Activated naive CD8-positive, alpha-beta T cell treated with anti-CD3 and anti-CD28 coated beads, Interleukin-2, amount 50 U/mL, for 24 hours (primary cell): ENCODE results near the gene KIF3A.

Source experiments
- ATAC-seq: fragments of 150-1000 bp; cut with Tn5 transposase; one replicate; pipeline ENCODE4 v1.10.0; 2021
- DNase-seq: peaks from one replicate; pipeline ENCODE4 v3.0.0; 2021
- H3K27ac Mint-ChIP-seq: one replicate; pipeline ENCODE4 v1.8.0; 2021; ENCODE audit warnings: mild to moderate bottlenecking, mixed read lengths
- H3K27me3 Mint-ChIP-seq: one replicate; pipeline ENCODE4 v1.8.0; 2021; ENCODE audit warnings: mixed read lengths
- H3K36me3 Mint-ChIP-seq: one replicate; pipeline ENCODE4 v1.8.0; 2021; ENCODE audit warnings: low read depth, mixed read lengths
- H3K4me1 Mint-ChIP-seq: one replicate; pipeline ENCODE4 v1.8.0; 2021; ENCODE audit warnings: mixed read lengths
- H3K4me3 Mint-ChIP-seq: one replicate; pipeline ENCODE4 v1.8.0; 2021; ENCODE audit warnings: mild to moderate bottlenecking, moderate library complexity, mixed read lengths
- H3K9me3 Mint-ChIP-seq: one replicate; pipeline ENCODE4 v1.8.0; 2021; ENCODE audit warnings: mixed read lengths

Gene KIF3A

DNA sequence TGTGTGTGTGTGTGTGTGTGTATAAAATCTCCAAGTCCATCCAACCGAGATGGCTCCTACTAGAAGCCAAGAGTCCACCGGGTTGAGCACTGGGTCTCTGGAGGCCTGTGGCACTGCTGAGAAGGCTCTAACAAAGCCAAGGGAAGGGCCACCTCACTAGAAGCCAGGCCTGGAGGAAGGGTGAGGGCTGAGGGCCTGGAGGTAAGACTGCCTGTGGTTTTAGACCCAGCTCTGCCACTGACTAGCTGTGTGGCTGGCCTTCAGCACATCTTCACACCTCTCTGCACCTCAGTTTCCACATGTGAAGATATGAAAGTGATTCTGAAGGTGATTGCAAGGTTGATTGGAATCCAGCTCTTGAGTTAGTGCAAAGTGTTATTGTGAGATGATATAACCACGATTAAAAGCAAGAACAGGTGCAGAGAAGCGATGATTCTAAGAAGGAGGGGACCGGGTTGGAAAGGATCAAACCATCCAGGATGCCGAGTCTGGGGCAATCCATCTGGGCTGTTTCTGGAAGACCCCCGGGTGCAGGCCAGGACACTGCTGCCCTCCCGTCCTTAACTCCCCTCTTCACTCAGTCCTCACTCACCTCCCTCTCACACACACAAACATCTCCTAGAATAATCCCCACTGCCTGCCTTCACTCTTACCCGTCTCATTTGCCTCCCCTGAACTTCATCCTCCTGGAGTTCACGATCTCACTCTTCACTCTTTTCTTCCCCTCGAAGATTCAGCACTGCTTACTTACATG is 61.2 kb downstream of the KIF3A start:
- Mint-ChIP-seq H3K4me3 (no peak overlapping the region), H3K9me3 (no peaks in the 10 kb centered on the region), H3K27me3 (peaks cover 2% of the 10 kb centered on the region), H3K4me1 (peaks cover 29% of the 10 kb centered on the region), H3K27ac (no peak overlapping the region), H3K36me3 (no peaks in the 10 kb centered on the region)
- no peak for ATAC-seq
- DNase-seq = no peak

DNA sequence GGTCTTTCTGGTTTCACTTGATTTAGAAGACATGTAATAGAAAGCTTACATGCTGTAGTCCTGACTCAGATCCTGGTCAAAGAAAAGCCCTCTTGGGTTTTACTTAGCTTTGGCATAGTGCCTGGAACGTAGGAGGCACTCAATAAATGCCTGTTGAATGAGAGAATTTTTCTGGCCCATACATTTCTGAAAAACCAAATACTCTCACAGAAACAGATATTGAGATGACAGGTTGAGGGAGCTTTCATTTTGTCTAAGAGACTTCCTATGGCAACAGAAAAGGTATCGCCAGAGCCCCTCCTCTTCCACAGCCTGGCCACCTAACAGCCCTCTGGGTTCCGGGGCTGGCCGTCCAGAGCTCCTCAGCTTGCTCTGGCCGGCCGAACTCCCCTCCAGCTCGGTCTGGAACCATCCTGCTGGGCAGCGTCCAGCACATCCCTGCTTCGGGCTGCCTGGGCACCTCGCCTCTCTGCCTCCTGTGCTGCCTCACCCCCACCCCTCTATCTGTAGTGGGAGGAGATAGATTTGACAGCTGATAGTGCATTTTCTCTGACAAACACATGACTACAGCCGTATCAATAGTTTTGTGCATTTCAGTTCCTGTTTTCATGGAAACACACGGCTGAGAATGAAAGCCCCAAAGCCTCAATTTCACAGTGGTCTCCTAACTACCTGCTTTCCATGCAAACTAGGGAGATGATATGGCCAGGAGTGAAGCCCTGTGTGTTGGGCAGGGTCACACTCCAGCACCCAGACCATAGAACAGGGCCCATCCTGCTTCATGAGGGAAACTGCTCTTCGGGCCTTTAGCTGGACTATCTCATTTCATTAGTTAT is 62.5 kb downstream of the KIF3A start:
- peaks cover 29% of the 10 kb centered on the region for H3K4me1 Mint-ChIP-seq
- peak overlapping the region; percentile 47 for H3K4me3 Mint-ChIP-seq
- ATAC-seq (peak; percentile 48), DNase-seq (no peak)
- H3K9me3 Mint-ChIP-seq = no peaks in the 10 kb centered on the region
- H3K36me3 Mint-ChIP-seq = no peaks in the 10 kb centered on the region
- peak overlapping the region; percentile 56 for H3K27ac Mint-ChIP-seq
- peaks cover 2% of the 10 kb centered on the region for H3K27me3 Mint-ChIP-seq

DNA sequence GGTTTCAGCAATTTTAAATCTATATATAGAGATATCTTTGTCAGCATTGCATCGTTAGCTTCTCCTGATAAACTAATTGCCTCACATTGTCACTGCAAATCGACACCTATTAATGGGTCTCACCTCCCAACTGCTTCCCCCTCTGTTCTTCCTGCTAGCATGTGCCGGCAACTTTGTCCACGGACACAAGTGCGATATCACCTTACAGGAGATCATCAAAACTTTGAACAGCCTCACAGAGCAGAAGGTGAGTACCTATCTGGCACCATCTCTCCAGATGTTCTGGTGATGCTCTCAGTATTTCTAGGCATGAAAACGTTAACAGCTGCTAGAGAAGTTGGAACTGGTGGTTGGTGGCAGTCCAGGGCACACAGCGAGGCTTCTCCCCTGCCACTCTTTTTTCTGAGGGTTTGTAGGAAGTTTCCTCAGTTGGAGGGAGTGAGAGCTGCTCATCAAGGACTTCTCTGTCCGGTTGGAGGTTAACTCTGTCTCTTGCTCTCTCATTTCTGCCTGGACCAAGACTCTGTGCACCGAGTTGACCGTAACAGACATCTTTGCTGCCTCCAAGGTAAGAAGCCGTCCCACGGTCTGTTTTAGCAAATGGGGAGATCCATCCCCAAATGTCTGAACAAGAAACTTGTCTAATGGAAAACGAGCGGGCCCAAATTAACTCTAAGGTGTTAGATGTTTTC is 63.3 kb downstream of the KIF3A start, which contains the start of gene IL4:
Gene IL4, plus strand, starts transcription at position 51 of the 692 bp plus-strand sequence. Its CDS starts 62 bp downstream, at position 113.
- Mint-ChIP-seq H3K27ac (peak within 1 kb of the TSS; percentile 56), H3K36me3 (no peaks in the 10 kb centered on the region), H3K27me3 (peaks cover 2% of the 10 kb centered on the region), H3K4me1 (peaks cover 29% of the 10 kb centered on the region), H3K4me3 (peak within 1 kb of the TSS; percentile 47), H3K9me3 (no peaks in the 10 kb centered on the region)
- DNase-seq (no peak), ATAC-seq (no peak)

DNA sequence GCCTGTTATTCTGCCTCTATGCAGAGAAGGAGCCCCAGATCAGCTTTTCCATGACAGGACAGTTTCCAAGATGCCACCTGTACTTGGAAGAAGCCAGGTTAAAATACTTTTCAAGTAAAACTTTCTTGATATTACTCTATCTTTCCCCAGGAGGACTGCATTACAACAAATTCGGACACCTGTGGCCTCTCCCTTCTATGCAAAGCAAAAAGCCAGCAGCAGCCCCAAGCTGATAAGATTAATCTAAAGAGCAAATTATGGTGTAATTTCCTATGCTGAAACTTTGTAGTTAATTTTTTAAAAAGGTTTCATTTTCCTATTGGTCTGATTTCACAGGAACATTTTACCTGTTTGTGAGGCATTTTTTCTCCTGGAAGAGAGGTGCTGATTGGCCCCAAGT is 63.9 kb downstream of the KIF3A start:
- Mint-ChIP-seq H3K4me3 (no peak overlapping the region), H3K4me1 (peaks cover 29% of the 10 kb centered on the region), H3K9me3 (no peaks in the 10 kb centered on the region), H3K27me3 (peaks cover 2% of the 10 kb centered on the region), H3K27ac (peak overlapping the region; percentile 26), H3K36me3 (no peaks in the 10 kb centered on the region)
- no peak for ATAC-seq
- DNase-seq = no peak

DNA sequence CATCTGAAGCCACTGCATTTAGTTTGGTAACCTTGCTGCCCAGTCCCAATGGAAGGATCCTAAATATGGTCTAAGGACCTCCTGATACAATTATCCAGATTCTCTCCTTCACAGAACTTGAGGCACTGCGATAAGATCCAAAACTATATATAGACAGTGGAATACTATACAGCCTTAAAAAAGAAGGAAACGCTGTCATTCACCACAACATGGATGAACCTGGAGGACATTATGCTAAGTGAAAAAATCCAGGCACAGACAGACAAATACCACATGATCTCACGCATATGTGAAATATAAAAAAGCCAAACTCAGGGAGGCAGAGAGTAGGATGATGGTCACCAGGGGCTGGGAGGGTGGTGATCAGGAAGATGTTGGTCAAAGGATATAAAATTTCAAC is 66.3 kb downstream of the KIF3A start:
- ATAC-seq = no peak
- no peak overlapping the region for H3K4me3 Mint-ChIP-seq
- peaks cover 27% of the 10 kb centered on the region for H3K4me1 Mint-ChIP-seq
- no peaks in the 10 kb centered on the region for H3K27me3 Mint-ChIP-seq
- H3K27ac Mint-ChIP-seq = no peak overlapping the region
- no peaks in the 10 kb centered on the region for H3K36me3 Mint-ChIP-seq
- DNase-seq = no peak
- no peaks in the 10 kb centered on the region for H3K9me3 Mint-ChIP-seq

DNA sequence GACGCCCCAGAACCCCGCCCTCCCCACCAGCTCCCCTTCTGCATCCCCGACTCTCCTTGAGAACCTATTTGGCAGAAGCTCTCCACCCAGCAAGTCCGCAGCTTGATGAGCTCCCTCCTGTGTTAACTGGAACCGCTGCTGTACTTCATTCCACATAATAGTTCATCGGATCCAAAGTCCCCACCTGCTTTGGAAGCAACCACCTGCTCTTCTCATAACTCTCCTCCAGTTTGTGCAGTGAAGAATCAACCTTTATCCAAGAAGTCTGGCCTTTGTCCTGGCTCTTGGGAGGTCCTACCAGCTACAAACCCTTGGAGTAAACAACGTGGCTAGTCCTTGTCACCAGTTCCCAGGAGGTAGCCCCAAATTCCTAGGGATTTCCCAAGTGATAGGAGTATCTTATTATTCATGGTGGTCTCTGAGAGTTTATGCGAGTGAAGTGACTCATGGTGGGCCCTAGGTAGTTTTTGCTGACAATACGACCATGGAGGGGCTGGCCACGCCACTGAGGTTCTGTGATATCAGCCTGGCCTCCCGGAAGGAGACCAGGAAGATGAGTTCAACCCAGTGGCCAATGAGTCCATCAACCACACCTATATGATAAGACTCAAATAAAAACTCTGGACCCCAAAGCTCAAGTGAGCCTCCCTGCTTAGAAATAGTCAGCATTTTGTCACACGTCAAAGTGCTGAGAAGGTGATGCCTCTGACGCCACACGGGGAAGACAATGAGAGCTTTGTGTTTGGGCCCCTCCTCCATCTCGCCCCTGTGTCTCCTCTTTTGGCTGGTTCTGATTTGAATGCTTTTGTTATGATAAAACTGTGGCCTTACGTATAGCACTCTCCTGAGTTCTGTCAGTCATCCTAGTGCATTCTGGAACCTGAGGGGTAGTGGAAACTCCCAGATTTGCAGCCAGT is 67.1 kb downstream of the KIF3A start:
- ATAC-seq (no peak), DNase-seq (no peak)
- no peaks in the 10 kb centered on the region for H3K27me3 Mint-ChIP-seq
- no peaks in the 10 kb centered on the region for H3K36me3 Mint-ChIP-seq
- H3K4me3 Mint-ChIP-seq = no peak overlapping the region
- peaks cover 19% of the 10 kb centered on the region for H3K4me1 Mint-ChIP-seq
- no peaks in the 10 kb centered on the region for H3K9me3 Mint-ChIP-seq
- H3K27ac Mint-ChIP-seq = no peak overlapping the region

DNA sequence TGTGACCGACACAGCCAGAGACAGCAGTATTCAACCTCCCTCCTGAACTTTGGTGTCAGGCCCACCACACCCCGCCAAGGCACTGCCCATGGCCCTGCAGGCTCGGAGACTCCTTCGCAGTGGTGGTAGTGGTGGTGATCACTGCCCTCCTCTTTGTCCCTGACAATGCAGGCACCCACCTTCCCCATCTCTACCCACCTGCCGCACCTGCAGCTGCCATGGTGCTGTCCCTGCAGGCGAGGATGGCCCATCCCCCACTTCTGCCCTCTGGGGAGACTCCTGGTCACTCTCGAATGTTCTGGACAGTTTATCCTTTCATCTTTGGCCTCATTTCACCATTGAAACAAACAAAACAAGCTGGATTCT is 67.9 kb downstream of the KIF3A start:
- no peak overlapping the region for H3K4me3 Mint-ChIP-seq
- peaks cover 12% of the 10 kb centered on the region for H3K4me1 Mint-ChIP-seq
- no peaks in the 10 kb centered on the region for H3K27me3 Mint-ChIP-seq
- ATAC-seq = no peak
- no peak overlapping the region for H3K27ac Mint-ChIP-seq
- DNase-seq = no peak
- H3K36me3 Mint-ChIP-seq = no peaks in the 10 kb centered on the region
- no peaks in the 10 kb centered on the region for H3K9me3 Mint-ChIP-seq

DNA sequence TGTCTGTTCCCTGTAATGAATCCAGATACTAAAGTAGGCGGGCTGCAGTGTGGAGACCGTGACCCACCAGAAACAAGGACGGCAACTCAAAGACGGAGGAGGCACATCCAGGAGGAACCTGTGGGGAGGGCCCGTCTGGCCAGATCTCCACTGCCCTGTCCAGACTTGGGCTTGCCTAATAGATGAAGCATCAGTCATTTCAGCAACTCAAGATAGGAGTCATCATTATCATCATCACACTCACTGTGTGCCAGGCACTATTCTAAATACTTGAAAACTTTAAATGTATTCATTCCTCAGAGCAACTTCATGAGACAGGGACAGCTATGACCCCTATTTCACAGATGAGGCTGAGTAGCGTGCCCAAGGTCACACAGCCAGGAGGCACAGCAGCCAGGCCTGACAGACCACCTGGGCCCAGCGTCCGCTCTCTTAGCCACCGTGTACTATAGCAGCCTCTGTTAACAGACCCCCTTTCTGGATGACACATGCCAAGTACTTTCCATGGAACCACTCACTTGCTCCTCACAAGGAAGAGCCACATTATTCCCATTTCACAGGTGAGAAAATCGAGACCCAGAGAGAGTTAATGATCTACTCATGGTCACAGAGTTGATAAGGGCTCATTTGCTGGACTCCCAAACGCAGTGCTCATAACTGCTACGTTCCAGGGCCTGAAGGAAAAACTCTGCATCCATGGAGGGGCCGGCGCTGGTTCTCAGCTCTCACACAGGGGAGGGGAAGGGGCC is 68.5 kb downstream of the KIF3A start:
- Mint-ChIP-seq H3K27me3 (no peaks in the 10 kb centered on the region), H3K4me1 (peaks cover 12% of the 10 kb centered on the region), H3K4me3 (no peak overlapping the region), H3K36me3 (no peaks in the 10 kb centered on the region), H3K9me3 (no peaks in the 10 kb centered on the region), H3K27ac (no peak overlapping the region)
- DNase-seq (no peak), ATAC-seq (no peak)

DNA sequence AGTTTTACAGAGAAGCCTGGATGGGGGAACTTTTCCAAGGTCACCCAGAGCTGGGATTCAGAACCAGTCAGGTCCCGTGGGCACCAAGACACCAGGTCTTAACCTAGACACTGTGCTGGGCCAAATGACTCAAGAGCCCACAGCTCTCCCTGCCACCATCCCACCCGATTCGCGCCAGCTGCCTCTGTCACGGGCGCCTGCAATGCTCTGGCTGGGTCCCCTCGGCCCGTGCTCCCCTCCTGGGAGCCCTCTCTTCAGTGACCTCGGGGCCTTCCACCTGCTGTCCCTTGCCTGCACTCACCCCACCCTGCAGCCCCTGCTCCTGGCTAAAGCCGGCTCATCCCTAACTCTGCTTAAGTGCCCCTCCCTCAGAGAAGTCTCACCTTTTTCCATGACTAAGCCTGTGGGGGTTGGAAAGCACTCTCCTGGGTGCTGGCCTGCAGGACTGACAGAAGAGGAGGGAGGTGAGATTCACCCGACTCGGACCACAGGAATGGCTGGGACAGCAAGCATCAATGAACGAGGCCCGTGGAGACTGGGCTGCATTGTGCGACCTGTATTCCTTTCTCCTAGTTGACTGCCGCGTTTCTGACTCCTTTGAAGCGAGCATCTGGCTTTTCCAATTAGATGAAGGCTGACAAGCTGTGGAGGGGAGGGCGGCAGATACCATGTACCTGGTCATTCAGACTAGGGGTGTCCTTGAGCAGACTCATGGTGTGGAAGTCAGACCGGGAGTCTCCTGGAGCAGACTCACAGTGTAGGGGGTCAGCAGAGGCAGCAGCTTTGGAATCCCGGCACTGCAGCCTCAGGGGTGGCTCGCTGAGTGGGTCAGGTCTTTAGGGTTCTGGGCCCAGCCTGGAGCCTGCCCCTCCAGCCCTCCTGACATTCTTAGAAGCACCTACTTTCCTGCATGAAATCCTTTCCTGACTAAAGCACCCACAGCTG is 69.3 kb downstream of the KIF3A start:
- no peak overlapping the region for H3K27ac Mint-ChIP-seq
- no peaks in the 10 kb centered on the region for H3K27me3 Mint-ChIP-seq
- ATAC-seq = no peak
- H3K4me1 Mint-ChIP-seq = peaks cover 15% of the 10 kb centered on the region
- DNase-seq = no peak
- H3K36me3 Mint-ChIP-seq = no peaks in the 10 kb centered on the region
- H3K9me3 Mint-ChIP-seq = no peaks in the 10 kb centered on the region
- no peak overlapping the region for H3K4me3 Mint-ChIP-seq

GRCh38 chr5:132667309-132667708 is 70.0 kb downstream of the KIF3A start:
- Mint-ChIP-seq H3K27me3 (no peaks in the 10 kb centered on the region), H3K27ac (no peak overlapping the region), H3K9me3 (no peaks in the 10 kb centered on the region), H3K36me3 (no peaks in the 10 kb centered on the region), H3K4me1 (peaks cover 21% of the 10 kb centered on the region), H3K4me3 (no peak overlapping the region)
- ATAC-seq = no peak
- no peak for DNase-seq

DNA sequence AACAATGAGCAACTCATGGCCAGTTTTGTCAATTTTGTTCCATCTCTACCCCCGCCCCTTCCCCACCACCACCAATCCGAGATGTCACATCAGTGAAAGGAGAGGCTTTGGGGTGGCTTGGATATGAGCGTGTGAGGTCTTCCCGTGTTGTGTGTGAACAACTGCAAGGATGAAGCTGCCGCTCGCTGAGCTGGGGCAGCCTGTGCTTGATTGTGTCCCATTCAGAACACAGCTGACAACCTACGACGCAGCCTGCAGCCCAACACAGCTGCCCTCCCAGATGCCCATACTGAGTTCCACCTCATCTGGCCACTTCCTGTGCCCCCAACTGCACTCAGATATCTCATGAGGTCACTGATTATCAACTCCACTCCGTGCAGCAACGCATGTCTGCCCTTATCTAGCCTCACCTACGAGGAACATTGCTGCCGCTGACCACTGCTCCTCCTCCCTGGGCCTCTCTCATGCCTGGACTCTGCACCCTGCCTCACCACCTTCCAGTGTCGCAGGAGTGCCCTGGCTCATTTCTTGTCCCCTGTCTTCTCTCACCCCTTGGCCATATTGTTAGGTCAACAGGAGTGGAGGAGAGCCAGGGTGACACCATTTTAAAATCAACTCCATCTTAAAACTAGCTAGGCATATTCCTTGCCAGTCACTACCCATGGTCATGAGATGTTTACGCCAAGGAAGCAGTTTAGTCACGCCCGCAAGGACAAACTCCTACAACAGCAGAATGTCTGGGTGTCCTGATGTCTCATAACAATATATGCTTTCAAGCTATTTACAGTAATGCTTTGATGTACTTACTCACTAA is 70.8 kb downstream of the KIF3A start:
- DNase-seq (no peak), ATAC-seq (no peak)
- Mint-ChIP-seq H3K27ac (no peak overlapping the region), H3K27me3 (no peaks in the 10 kb centered on the region), H3K4me1 (peaks cover 27% of the 10 kb centered on the region), H3K9me3 (no peaks in the 10 kb centered on the region), H3K36me3 (no peaks in the 10 kb centered on the region), H3K4me3 (no peak overlapping the region)

DNA sequence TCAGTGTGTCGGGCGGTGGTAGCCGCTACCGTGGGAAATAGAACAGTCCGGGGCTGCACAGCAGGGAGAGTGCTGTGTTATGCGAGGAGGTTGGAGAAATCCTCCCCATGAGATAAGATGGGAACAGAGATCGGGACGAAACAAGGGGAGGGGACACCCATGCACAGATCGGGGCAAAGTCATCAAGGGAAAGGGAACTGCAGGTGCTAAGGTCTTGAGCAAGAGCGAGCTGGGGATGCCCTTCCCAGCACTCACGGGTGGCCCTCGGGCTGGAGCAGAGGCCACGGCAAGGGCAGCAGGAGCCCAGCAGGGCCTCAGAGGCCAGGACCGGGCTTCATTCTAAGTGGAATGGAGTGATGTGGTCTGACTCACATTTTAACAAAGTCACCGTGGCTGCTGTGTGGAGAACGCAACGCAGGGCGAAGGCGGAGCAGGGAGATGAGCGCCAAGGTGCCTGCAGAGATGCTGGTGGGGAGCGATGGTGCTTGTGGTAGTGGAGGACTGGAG is 71.7 kb downstream of the KIF3A start:
- Mint-ChIP-seq H3K9me3 (no peaks in the 10 kb centered on the region), H3K4me3 (no peak overlapping the region), H3K27me3 (no peaks in the 10 kb centered on the region), H3K36me3 (no peaks in the 10 kb centered on the region), H3K4me1 (peaks cover 36% of the 10 kb centered on the region), H3K27ac (no peak overlapping the region)
- no peak for ATAC-seq
- DNase-seq = no peak
